Kidney tubule cell (primary cell): ENCODE data around the gene ABCA7.

Source experiments
- DNase-seq: peaks from one replicate; pipeline ENCODE4 v3.0.0-alpha.2; 2018; ENCODE audit warnings: low spot score

The ABCA7 gene

DNA sequence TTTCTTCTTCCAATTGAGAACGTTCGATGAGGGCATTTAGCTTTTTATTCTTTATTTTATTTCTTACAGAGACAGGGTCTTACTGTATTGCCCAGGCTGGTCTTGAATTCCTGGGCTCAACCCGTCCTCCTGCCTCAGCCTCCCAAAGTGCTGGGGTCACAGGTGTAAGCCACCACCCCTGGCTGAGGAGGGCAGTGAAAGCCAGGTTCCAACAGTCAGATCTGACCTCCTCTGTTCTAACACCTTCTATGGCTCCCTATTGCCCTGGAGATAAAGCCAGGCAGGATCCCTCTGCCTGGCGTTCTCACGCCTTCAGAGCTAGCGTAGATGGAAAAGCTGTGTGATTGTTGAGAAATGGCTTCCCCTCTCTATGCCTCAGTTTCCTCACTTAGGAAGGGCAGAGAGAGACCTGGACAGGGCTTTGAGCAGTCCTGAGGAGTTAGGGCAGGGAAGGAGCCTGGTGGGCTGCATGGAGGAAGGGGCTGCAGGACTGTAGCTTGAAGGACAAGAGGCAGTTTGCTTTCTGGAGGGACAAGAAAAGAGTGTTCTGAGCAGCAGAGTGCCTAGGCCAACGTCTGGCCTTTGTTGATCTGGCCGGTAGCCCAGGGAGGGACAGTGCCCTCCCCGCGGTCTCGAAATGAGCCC is 32.6 kb downstream of the ABCA7 start:
- DNase-seq: no peak

DNA sequence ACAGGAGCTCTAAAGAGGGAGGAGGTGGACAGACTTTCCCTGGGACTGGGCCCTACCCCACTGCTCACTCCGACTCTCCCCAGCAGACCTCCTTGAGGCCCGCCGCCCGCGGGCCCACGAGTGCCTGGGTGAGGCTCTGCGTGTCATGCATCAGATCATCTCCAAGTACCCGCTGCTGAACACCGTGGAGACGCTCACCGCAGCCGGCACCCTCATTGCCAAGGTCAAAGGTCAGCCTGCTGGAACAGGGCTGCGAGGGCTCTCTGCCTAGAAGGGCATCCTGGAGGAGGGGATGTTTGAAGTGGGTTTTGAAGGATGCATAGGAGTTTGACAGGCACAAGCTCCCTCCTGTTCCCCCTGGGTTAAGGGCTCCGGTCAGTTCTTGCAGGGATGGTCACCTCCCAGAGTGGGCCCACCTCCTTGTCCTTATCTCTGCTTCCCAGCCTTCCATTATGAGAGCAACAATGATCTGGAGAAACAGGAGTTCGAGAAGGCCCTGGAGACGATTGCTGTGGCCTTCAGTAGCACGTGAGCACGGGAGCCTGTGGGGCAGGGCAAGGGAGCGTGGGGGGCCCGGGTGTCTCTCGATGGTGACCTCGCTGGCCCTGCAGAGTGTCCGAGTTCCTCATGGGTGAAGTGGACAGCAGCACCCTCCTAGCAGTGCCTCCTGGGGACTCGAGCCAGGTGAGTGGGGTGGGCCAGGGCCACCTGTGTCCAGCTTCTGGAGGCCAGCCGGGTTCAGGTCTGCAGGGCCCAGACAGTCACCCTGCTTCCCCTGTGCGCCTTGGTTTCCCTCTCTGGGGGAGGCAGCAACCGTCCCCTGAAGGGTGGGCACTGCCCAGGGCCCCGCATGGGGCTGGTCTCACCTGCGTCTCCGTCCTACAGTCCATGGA is 33.4 kb downstream of the ABCA7 start:
- DNase-seq: no peak

DNA sequence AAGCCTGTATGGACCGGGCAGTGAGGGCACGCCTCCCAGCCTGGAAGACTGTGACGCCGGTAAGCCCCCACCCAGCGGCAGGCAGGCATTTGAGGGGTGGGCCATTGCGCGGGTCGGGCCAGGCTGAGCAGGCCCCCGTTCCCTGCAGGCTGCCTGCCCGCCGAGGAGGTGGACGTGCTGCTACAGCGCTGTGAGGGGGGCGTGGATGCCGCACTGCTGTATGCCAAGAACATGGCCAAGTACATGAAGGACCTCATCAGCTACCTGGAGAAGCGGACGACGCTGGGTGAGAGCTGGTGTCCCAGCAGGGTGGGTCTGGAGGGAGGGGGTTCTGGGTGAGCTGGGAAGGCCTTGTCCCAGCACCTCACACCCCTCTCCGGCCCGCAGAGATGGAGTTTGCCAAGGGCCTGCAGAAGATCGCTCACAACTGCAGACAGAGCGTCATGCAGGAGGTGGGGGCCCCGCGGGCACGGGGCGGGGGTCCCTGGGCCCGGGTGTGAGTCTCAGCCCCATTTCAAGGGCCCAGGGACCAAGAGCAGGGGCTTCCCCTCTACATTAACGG is 34.1 kb downstream of the ABCA7 start:
- DNase-seq: no peak

DNA sequence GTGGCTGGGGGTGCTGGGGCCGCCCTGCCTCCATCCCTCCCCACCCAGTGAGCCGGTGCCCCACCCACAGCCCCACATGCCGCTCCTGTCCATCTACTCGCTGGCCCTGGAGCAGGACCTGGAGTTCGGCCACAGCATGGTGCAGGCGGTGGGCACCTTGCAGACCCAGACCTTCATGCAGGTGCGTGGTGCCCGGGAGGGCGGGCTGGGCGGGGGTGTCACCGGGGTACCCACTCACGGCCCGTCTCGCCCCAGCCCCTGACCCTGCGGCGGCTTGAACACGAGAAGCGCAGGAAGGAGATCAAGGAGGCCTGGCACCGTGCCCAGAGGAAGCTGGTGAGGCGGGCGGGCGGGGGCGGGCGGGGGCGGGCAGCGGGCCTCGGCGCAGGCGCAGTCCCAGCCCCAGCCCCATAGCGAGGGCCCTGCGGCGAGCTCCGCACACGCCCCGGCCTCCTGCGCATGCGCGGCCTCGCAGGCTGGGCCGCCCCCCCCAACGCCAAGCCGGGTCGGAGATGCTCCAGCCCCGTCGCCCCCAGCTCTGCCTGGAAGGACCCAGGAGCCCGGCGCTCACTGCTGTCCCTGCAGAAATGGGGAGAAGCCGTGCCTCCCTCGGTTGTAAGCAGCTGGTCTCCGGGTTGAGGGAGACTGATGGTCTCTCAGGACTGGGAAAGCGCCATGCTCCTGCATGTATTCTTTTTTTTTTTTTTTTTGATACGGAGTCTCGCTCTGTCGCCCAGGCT is 34.8 kb downstream of the ABCA7 start:
- DNase-seq: peak; percentile 62

DNA sequence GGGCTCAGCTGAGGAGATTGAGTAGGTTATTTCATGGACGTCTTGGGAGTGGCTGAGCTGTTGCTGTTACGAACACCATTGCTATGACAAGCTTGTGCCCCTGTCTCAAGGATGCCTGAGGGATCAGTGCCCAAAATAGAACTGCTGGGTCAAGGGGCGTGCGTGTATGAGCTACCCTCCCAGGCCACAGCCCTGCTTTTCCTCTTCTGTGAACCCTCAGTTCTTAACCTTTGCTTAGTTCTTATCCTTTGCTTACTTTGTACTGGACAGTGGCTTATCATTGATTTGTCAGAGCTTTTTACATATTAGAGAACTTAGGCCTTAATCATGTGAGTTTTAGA is 36.1 kb downstream of the ABCA7 start:
- DNase-seq: no peak

DNA sequence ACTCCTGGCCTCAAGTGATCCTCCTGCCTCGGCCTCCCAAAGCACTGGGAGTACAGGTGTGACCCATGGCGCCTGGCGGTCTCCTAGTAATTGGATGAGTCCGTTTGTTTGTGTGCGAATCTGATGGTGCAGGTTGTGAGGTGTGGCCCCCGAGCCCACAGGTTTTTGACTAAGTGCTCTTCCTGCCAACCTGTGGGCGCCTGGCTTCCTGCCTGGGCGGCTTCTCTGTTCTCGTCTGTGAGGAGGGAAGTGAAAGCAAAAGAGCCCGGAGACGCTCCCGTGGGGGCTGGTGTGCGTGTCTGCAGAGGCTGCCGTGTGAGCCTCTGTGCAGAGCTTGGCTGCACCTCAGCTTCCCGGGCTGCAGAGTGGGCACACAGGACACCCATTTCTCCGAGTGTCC is 37.0 kb downstream of the ABCA7 start:
- peak; percentile 85 for DNase-seq

DNA sequence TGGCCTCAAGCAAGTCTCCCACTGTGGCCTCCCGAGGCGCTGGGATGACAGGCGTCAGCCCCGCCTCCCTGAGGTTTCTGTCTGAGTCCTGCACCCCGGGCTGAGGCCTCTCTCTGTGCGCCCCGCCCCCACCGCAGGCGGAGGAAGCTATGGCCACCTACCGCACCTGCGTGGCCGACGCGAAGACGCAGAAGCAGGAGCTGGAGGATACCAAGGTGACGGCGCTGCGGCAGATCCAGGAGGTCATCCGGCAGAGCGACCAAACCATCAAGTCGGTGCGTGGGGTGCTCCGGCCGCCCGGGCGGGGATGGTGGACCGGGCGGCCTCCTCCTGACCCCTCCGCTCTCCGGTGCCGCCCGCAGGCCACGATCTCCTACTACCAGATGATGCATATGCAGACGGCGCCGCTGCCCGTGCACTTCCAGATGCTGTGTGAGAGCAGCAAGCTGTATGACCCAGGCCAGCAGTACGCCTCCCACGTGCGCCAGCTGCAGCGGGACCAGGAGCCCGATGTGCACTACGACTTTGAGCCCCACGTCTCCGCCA is 39.7 kb downstream of the ABCA7 start:
- DNase-seq: no peak

DNA sequence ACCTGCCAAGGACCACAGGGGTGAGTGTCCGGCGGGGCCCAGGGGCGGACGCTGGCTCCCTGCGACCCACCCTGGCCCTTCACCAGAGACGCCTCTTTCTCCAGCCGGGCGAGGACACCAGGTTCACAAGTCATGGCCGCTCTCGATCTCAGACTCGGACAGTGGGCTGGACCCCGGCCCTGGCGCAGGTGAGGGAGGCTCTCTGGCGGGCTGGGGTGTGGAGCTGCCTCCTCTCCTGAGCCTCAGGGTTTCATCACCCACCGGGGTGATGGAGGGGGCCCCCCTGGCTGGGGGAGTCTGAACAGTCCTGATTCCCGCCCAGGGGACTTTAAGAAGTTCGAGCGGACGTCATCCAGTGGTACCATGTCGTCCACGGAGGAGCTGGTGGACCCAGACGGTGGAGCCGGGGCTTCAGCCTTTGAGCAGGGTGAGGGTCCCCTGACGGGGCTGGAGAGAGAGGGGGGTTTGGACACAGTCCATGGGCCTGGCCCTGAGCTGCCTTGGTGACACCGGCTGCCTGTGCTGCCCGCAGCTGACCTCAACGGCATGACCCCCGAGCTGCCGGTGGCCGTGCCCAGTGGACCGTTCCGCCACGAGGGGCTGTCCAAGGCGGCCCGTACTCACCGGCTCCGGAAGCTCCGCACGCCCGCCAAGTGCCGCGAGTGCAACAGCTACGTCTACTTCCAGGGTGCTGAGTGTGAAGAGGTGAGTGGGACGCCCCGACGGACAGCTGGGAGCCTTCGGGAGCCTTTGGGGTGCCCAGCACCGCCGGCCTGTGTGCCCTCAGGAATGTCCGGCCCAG is 40.7 kb downstream of the ABCA7 start:
- no peak for DNase-seq

DNA sequence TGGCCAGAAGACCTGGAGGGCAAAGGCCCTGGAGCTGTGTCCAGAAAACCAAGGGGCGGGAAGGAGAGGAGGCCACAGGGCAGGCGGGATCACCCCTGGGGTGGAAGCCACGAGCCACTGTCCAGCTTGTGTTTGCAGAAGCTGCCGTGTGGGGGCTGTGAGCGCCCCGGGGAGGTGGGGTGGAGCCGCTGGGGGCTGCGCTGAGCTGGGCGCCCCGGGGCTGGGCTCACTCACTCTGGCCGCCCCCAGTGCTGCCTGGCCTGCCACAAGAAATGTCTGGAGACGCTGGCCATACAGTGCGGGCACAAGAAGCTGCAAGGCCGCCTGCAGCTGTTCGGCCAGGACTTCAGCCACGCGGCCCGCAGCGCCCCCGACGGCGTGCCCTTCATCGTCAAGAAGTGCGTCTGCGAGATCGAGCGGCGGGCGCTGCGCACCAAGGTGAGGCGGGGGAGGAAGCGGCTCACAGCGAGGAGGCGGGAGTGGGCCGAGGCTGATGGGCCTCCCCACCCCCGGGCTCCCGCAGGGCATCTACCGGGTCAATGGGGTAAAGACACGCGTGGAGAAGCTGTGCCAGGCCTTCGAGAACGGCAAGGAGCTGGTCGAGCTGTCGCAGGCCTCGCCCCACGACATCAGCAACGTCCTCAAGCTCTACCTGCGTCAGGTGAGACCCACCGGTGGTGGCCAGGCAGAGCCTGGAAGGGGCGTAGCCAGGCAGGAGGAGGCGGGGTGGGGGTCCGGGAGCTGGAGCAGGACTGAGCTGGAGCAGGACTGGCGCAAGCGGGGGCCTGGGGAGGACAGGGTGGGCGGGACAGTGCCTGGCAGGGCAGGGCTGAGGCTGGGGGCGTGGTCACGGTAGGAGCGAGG is 41.6 kb downstream of the ABCA7 start:
- no peak for DNase-seq

DNA sequence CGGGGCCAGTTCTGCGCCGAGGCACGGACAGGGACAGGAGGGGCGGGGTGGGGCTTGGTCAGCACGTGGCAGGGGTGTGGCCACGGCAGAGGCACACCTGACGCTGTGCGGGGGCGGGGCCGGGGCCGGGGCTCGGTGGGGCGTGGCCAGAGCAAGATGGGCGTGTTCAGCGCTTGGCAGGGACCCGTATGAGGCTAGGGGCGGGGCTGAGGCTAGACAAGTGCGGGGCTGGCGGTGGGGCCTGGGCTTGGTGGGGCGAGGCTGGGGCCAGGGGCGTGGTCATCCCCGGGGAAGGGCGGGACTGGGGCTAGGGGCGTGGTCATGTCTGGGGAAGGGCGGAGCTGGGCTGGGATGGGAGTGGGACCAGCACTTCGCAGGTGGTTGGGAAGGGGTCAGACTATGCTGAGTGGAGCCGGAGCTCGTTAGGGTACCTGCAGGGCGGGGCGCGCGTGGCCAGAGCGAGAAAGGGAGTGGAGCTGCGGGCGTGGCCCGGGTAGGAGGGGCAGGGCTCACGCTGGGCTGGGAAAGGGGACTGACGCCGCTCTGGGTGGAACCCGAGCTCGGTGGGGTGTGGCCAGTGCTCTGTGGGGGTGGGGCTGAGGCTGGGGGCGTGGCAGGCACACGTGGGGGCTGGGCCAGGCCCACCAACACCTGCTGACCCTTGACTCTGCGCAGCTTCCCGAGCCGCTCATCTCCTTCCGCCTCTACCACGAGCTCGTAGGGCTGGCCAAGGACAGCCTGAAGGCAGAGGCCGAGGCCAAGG is 42.4 kb downstream of the ABCA7 start:
- DNase-seq: peak; percentile 89

DNA sequence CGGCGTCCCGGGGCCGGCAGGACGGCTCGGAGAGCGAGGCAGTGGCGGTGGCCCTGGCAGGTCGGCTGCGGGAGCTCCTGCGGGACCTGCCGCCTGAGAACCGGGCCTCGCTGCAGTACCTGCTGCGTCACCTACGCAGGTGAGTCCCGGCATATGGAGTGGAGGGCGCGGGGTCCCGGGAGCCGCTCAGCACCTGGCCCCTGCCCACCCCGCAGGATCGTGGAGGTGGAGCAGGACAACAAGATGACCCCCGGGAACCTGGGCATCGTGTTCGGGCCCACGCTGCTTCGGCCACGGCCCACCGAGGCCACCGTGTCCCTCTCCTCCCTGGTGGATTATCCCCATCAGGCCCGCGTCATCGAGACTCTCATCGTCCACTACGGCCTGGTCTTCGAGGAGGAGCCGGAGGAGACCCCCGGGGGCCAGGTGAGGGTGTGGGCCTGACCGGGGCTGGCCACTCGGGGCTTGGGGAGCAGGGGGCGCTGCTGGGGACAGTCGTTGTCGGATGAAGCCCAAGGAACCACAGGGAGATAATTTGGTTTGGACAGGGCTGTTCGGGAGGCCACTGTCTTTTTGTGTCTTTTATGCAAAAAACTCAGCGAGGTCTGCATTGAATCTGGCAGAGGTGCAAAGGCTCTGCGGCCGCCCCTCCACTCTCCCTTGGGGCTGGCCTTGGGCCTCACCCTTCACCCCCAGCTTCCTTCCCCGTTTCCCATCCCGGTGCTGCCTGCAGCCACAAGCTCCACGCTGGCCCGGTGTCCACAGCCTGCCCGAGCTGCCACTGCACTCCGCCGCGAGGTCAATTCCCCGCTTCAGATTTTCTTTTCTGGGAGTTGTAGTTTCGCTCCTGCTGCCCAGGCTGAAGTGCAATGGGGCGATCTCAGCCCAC is 43.3 kb downstream of the ABCA7 start:
- DNase-seq: no peak

DNA sequence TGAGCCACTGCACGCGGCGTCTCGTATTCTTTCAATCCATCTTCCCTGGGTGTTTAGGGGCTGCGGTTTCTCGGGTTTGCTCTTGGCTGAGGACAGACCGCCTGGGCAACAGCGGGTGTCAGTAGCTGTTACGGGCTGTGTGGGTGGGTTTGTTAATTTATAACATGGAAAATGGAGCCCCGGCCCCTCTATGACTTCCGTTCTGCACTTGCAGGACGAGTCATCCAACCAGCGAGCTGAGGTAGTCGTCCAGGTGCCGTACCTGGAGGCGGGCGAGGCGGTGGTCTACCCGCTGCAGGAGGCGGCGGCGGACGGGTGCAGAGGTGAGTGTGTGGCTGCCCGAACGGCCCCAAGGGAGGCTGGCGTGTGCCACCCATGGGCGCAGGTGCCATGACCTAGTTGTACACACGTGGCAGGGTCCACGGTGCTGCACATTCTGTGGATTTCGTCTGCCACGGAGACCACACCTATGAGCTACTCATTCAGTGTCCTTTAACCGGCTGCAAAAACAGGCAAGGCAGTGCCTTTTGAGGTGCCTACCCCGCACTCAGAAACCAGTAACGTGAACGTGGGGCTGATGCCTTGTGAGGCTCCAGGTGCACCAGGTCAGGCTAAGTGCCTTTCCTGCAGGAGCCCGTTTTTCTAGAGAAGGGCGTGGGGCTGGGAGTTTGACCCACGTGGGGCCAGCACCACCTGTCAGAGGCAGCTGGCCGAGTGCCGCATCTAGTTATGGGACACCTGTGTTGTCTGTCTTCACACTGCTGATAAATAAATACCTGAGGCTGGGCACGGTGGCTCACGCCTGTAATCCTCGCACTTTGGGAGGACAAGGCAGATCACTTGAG is 44.3 kb downstream of the ABCA7 start:
- peak; percentile 77 for DNase-seq

DNA sequence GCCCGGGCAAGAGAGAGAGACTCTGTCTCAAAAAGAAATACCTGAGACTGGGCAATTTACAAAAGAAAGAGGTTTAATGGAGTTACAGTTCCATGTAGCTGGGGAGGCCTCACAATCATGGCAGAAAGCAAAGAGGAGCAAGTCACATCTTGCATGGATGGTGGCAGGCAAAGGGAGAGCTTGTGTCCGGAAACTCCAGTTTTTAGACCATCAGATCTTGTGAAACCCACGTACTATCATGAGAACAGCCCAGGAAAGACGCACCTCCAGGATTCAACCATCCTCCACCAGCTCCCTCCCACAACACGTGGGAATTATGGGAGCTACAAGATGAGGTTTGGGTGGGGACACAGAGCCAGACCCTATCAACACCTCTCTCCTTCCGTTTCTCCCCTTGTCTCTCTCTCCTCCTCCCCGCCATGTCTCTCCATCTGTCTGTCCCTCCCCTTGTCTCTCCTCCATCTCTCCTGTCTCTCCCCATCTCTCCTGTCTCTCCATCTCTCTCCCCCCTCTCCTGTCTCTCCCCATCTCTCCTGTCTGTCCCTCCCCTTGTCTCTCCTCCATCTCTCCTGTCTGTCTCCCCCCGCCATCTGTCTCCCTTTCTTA is 45.2 kb downstream of the ABCA7 start:
- no peak for DNase-seq

DNA sequence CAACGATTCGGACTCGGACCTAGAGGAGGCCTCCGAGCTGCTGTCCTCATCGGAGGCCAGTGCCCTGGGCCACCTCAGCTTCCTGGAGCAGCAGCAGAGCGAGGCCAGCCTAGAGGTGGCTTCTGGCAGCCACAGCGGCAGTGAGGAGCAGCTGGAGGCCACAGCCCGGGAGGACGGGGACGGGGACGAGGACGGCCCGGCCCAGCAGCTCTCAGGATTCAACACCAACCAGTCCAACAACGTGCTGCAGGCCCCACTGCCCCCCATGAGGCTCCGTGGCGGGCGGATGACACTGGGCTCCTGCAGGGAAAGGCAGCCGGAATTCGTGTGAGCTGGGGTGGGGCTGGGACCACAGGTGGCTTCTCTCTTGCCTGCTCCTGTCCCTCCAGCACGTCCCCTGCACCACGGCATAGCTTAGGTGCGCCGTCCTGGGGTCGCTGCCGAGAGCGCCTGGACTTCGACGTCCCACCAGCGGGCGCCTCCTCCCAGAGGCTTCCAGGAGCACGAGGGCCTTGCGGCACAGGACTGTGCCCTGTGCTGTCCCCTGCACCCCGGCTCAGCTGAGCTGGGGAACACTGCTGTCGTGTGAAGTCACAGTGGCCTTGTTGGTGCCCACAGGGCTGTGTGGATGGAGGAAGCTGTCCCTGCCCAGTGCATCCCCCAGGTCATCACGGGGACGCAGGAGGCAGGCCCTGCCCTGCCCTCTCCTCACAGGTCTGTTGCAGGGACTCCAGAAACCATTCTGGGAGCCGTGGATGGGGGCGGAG is 46.0 kb downstream of the ABCA7 start:
- DNase-seq: no peak

DNA sequence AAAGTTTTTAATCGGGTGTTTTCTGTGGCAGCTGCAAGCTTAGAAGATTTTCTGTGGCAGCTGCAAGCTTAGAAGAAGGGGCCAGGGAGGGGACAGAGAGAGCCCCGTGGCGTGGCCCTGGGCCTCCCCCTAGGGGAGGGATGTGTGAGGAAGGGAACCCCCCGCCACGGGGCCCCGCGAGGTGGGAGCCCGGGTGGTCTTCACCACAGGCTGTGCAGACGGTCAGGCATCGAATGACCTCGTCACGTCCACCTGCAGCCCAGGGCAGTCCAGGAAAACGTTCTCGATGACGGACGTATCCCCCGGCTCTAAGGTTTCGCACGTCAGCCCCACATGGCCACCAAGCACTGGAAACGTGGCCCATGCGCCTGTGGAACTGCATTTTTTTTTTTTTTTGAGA is 46.7 kb downstream of the ABCA7 start:
- DNase-seq: no peak

DNA sequence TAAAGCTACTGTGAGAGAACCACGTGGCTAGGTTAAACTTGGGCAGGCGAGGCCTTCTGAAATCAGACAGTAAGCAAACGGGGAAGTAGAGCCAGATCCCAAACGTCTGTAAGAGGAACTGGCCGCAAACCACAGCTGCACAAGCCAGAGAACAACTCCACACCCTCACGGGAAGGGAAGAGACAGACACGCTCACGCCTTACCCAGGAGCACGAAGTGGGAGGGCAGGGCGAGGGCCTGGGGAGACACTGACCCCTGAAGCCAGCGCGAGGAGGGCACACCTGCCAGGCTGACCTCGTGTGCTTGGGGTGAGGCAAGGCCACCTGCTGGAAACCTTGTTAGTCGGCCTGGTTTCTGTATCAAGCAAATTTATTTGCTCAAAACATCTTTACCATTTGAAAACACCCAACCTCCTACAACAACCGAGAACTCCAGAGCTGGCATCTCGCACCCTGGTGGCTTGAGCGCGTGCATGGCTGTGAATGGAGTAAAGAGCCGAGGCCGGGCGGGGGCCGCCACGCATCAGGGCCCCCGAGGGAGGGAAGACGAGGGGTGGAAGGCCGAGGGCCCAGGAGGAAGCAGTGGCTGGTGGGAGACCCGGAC is 48.0 kb downstream of the ABCA7 start:
- no peak for DNase-seq
